ENCODE data around the gene DBNDD2. TPM values are rescaled to one million over a fixed set of nuclear protein-coding genes. Genes with fewer than 3 reads are reported as not detected.

Gene DBNDD2
- total RNA-seq, 1 donor from 2014 or later, result 82.2 TPM

DNA sequence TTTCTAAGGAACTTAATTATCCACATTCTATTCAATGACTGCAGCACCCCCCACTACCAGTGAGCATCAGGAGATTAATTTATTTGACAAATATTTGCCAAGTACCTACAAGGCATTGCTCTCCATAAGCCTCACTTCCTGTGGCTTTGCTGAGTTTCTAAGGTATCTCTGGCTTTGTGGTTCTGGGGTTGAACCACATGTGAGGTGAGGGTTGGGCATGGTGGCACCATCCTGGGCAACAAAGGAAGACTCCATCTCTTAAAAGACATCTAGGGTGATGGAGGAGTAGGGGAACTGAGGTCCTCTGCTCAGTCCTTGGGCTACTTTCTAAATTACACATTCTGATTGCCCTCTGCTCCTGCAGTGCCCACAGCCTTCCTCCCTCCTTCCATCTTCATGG, 36.0 kb downstream of the DBNDD2 start:
- ATAC-seq (no peak), DNase-seq (no peak)
- no peaks in the 10 kb centered on the region for H3K9me3 ChIP-seq
- no peaks in the 10 kb centered on the region for H3K27me3 ChIP-seq (ENCODE audit: low read depth)
- H3K27ac ChIP-seq, result no peak overlapping the region
- no peaks in the 10 kb centered on the region for H3K36me3 ChIP-seq
- no peak overlapping the region for H3K4me3 ChIP-seq
- TF ChIP-seq, protein P1, sequence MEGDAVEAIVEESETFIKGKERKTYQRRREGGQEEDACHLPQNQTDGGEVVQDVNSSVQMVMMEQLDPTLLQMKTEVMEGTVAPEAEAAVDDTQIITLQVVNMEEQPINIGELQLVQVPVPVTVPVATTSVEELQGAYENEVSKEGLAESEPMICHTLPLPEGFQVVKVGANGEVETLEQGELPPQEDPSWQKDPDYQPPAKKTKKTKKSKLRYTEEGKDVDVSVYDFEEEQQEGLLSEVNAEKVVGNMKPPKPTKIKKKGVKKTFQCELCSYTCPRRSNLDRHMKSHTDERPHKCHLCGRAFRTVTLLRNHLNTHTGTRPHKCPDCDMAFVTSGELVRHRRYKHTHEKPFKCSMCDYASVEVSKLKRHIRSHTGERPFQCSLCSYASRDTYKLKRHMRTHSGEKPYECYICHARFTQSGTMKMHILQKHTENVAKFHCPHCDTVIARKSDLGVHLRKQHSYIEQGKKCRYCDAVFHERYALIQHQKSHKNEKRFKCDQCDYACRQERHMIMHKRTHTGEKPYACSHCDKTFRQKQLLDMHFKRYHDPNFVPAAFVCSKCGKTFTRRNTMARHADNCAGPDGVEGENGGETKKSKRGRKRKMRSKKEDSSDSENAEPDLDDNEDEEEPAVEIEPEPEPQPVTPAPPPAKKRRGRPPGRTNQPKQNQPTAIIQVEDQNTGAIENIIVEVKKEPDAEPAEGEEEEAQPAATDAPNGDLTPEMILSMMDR (IDR thresholded peaks at IDR 0.05), result no peak
- no peaks in the 10 kb centered on the region for H3K4me1 ChIP-seq
- intact Hi-C loops (cut with DNase I), result no loop called here

DNA sequence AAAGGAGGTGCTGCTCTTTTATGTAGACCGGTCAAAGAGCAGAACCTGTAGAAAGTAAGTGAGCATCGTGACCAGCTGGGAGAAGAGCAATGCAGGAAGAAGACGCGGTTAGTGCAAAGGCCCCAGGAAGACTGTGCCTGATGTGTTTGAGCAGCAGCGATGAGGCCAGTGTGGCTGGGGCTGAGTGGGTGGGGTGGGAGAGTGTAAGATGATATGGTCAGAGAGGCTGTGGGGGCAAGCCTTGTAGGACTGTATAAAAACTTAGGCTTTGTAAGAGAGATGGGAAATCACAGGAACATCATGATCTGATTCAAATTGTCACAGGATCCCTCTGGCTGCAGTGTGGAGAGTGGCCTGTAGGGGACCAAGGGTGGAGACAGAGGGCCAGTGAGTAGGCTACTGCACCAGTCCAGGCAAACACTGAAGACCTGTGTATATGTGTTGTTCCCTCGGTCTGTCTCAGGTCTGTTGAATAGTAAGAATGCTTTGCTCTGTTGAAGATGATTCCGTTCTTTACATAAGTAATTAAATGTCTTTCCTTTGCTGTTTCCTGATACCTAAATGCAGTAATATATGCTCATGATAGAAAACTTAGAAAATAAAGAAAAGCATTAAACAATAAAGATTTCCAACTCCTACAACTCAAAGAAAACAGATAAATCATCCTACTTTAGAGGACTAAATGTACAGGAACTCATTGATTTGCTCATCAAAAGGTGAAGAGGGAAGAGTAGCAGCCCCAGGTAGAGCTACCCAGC, 37.9 kb downstream of the DBNDD2 start:
- Histone ChIP-seq H3K27ac (no peak overlapping the region), H3K4me1 (no peaks in the 10 kb centered on the region), H3K4me3 (no peak overlapping the region), H3K36me3 (no peaks in the 10 kb centered on the region), H3K27me3 (ENCODE audit: low read depth) (no peaks in the 10 kb centered on the region), H3K9me3 (no peaks in the 10 kb centered on the region)
- ATAC-seq (peak in 1 of 2 donors; percentile 56), DNase-seq (no peak)
- intact Hi-C loops (cut with DNase I), result no loop called here
- TF ChIP-seq, protein P1 (IDR thresholded peaks at IDR 0.05), result peak; percentile 43

DNA sequence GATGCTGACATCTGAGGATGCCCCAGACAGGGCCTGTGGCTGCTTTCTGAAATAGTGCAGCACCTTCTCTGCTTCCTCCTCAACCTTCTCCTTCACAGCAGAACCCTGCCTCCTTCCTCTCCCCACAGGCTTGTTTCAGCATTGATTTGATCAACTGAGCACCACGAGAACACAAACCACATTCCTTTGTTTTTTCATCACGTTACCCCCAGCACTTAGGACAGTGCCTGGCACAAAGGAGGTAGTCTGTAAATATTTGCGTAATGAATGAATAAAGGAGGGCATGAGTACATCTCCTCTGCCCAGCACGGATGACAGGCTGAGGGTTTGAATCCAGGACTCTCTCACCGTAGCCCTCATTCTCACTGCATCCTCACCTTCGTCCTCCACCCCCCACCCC, 40.2 kb downstream of the DBNDD2 start:
- no peak overlapping the region for H3K4me3 ChIP-seq
- no peak for DNase-seq
- TF ChIP-seq, protein P1 (IDR thresholded peaks at IDR 0.05), result no peak
- H3K27ac ChIP-seq, result no peak overlapping the region
- H3K36me3 ChIP-seq, result no peaks in the 10 kb centered on the region
- no peaks in the 10 kb centered on the region for H3K4me1 ChIP-seq
- no peaks in the 10 kb centered on the region for H3K27me3 ChIP-seq (ENCODE audit: low read depth)
- no peaks in the 10 kb centered on the region for H3K9me3 ChIP-seq
- no peak for ATAC-seq
- intact Hi-C loops (cut with DNase I), result no loop called here

DNA sequence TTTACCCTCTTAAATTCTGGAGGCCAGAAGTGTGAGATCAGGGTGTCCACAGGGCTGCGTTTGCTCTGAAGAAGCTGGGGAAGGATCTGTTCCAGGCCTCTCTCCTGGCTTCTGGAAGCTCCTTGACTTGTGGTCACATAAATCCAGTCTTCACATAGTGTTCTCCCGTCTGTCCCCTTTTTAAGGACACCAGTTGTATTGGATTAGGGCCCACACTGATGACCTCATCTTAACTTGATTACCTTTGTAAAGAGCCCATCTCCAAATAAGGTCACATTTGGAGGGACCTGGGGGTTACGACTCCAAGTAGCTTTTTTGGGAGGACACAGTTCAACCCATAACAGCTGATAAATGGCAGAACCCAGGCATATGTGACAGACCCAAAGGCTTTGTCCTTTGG, 41.4 kb downstream of the DBNDD2 start:
- no peak overlapping the region for H3K27ac ChIP-seq
- TF ChIP-seq, protein P1 (IDR thresholded peaks at IDR 0.05), result no peak
- no peak for DNase-seq
- no peaks in the 10 kb centered on the region for H3K27me3 ChIP-seq (ENCODE audit: low read depth)
- ATAC-seq, result peak in 1 of 2 donors; percentile 11
- no peaks in the 10 kb centered on the region for H3K36me3 ChIP-seq
- H3K4me1 ChIP-seq, result no peaks in the 10 kb centered on the region
- no peak overlapping the region for H3K4me3 ChIP-seq
- H3K9me3 ChIP-seq, result no peaks in the 10 kb centered on the region
- intact Hi-C loops (cut with DNase I), result no loop called here

DNA sequence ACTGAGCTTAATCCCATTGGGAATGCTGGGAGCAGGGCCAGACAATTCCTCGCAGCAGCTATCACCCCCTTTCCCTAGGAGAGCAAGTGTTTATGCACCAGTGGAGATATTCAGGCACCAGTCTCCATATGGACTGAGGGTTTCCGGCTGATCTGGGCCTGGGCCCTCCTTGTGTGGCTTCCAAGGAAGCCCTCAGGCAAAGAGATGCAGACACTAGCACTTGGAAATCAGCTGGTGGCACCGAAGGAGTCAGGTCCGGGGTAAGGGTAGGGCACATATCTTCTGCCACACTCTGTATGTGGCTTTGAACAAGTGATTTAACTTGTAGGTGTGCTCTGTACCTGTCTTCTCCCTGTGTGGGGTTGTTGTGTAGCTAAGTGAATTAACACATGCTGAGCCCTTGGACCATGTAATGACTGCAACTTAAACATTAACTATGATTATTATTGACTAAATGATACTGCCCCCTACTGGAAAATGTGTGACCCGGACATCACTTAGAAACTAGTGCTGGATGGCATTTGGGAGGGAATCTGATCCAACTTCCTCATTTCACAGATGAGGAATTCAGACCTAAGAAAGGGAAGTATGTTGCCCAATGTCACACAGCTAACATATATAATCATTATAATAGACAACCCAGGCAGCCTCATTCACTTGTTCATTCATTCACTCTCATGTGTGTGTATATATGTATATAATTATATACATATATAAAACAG, 42.2 kb downstream of the DBNDD2 start:
- DNase-seq, result no peak
- intact Hi-C loops (cut with DNase I), result no loop called here
- no peaks in the 10 kb centered on the region for H3K36me3 ChIP-seq
- H3K4me1 ChIP-seq, result no peaks in the 10 kb centered on the region
- H3K27me3 ChIP-seq (ENCODE audit: low read depth), result no peaks in the 10 kb centered on the region
- TF ChIP-seq, protein P1 (IDR thresholded peaks at IDR 0.05), result peak; percentile 63
- no peaks in the 10 kb centered on the region for H3K9me3 ChIP-seq
- no peak overlapping the region for H3K4me3 ChIP-seq
- H3K27ac ChIP-seq, result no peak overlapping the region
- peak; percentile 57 to 76 for ATAC-seq

Data from lower lobe of right lung (tissue), 2 donors.